ENCODE data around the gene PHC2.

GRCh38 chr1:33319949-33320618 lies 110.8 kb downstream of the PHC2 start:
- TF ChIP-seq, protein P1, sequence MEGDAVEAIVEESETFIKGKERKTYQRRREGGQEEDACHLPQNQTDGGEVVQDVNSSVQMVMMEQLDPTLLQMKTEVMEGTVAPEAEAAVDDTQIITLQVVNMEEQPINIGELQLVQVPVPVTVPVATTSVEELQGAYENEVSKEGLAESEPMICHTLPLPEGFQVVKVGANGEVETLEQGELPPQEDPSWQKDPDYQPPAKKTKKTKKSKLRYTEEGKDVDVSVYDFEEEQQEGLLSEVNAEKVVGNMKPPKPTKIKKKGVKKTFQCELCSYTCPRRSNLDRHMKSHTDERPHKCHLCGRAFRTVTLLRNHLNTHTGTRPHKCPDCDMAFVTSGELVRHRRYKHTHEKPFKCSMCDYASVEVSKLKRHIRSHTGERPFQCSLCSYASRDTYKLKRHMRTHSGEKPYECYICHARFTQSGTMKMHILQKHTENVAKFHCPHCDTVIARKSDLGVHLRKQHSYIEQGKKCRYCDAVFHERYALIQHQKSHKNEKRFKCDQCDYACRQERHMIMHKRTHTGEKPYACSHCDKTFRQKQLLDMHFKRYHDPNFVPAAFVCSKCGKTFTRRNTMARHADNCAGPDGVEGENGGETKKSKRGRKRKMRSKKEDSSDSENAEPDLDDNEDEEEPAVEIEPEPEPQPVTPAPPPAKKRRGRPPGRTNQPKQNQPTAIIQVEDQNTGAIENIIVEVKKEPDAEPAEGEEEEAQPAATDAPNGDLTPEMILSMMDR (IDR thresholded peaks at IDR 0.05), result no peak
- TF ChIP-seq POLR2A (IDR thresholded peaks at IDR 0.05) (no peak), POLR2AphosphoS5 (IDR thresholded peaks at IDR 0.05) (no peak), EP300 (IDR thresholded peaks at IDR 0.05) (no peak)
